ENCODE data around the gene ACVR1B. TPM values are rescaled to one million over a fixed set of nuclear protein-coding genes. Genes with fewer than 3 reads are reported as not detected.

The ACVR1B gene
- polyA plus RNA-seq, 4 donors = 11.6 to 75.8 (median 21.4) TPM

GRCh38 chr12:51907856-51908425, 43.6 kb upstream of the ACVR1B start:
- Histone ChIP-seq H3K27me3 (ENCODE audit: control insufficient read depth in 3 of 3, insufficient read depth in 3 of 3, low read length in 3 of 3) (peaks cover 0 to 14% (median 0%) of the 10 kb centered on the region in 3 donors), H3K9me3 (ENCODE audit: control insufficient read depth in 2 of 2, insufficient read depth in 1 of 2, low read depth in 1 of 2, low read length in 1 of 2) (no peaks in the 10 kb centered on the region), H3K36me3 (ENCODE audit: control insufficient read depth in 3 of 3, insufficient read depth in 2 of 3, low read depth in 1 of 3, low read length in 3 of 3) (peaks cover 0 to 10% (median 0%) of the 10 kb centered on the region in 3 donors), H3K4me3 (ENCODE audit: low read depth in 1 of 3, low read length in 3 of 3) (peak overlapping the region; percentile 54 to 59 (median 56)), H3K4me1 (ENCODE audit: control insufficient read depth in 3 of 3, insufficient read depth in 2 of 3, low read depth in 1 of 3, low read length in 2 of 3) (peaks cover 0 to 30% (median 10%) of the 10 kb centered on the region in 3 donors), H3K27ac (ENCODE audit: low read depth in 1 of 3, low read length in 2 of 3) (peak overlapping the region; percentile 24 to 97 (median 54))
- FAIRE-seq (no peak), DNase-seq (peak in 1 of 2 donors; percentile 30)
- 57 to 83% (median 68%) methylated on average over 5 to 7 of the region's 7 CpGs for WGBS, 3 donors

GRCh38 chr12:51908876-51909592, 42.5 kb upstream of the ACVR1B start:
- FAIRE-seq (no peak), DNase-seq (no peak)
- peak overlapping the region in 1 of 3 donors; percentile 37 for H3K27ac ChIP-seq (ENCODE audit: low read depth in 1 of 3, low read length in 2 of 3)
- no peaks in the 10 kb centered on the region for H3K9me3 ChIP-seq (ENCODE audit: control insufficient read depth in 2 of 2, insufficient read depth in 1 of 2, low read depth in 1 of 2, low read length in 1 of 2)
- H3K4me1 ChIP-seq (ENCODE audit: control insufficient read depth in 3 of 3, insufficient read depth in 2 of 3, low read depth in 1 of 3, low read length in 2 of 3) = peaks cover 0 to 30% (median 10%) of the 10 kb centered on the region in 3 donors
- 60 to 70% (median 62%) methylated on average over 9 of the region's 9 CpGs for WGBS, 3 donors
- peaks cover 0 to 14% (median 0%) of the 10 kb centered on the region in 3 donors for H3K27me3 ChIP-seq (ENCODE audit: control insufficient read depth in 3 of 3, insufficient read depth in 3 of 3, low read length in 3 of 3)
- peaks cover 0 to 10% (median 0%) of the 10 kb centered on the region in 3 donors for H3K36me3 ChIP-seq (ENCODE audit: control insufficient read depth in 3 of 3, insufficient read depth in 2 of 3, low read depth in 1 of 3, low read length in 3 of 3)
- H3K4me3 ChIP-seq (ENCODE audit: low read depth in 1 of 3, low read length in 3 of 3) = no peak overlapping the region

- peak overlapping the region in 1 of 3 donors; percentile 81 for H3K27ac ChIP-seq (ENCODE audit: low read depth in 1 of 3, low read length in 2 of 3)
- H3K4me1 ChIP-seq (ENCODE audit: control insufficient read depth in 3 of 3, insufficient read depth in 2 of 3, low read depth in 1 of 3, low read length in 2 of 3) = peaks cover 0 to 30% (median 10%) of the 10 kb centered on the region in 3 donors
- H3K9me3 ChIP-seq (ENCODE audit: control insufficient read depth in 2 of 2, insufficient read depth in 1 of 2, low read depth in 1 of 2, low read length in 1 of 2) = no peaks in the 10 kb centered on the region
- H3K36me3 ChIP-seq (ENCODE audit: control insufficient read depth in 3 of 3, insufficient read depth in 2 of 3, low read depth in 1 of 3, low read length in 3 of 3) = peaks cover 0 to 15% (median 0%) of the 10 kb centered on the region in 3 donors
- WGBS, 3 donors = 67 to 93% (median 77%) methylated on average over 6 of the region's 6 CpGs
- FAIRE-seq (no peak), DNase-seq (no peak)
- peaks cover 0 to 14% (median 0%) of the 10 kb centered on the region in 3 donors for H3K27me3 ChIP-seq (ENCODE audit: control insufficient read depth in 3 of 3, insufficient read depth in 3 of 3, low read length in 3 of 3)
- no peak overlapping the region for H3K4me3 ChIP-seq (ENCODE audit: low read depth in 1 of 3, low read length in 3 of 3)
Observed at GRCh38 chr12:51910168-51910567, 41.3 kb upstream of the ACVR1B start.

- peaks cover 0 to 14% (median 0%) of the 10 kb centered on the region in 3 donors for H3K27me3 ChIP-seq (ENCODE audit: control insufficient read depth in 3 of 3, insufficient read depth in 3 of 3, low read length in 3 of 3)
- H3K4me1 ChIP-seq (ENCODE audit: control insufficient read depth in 3 of 3, insufficient read depth in 2 of 3, low read depth in 1 of 3, low read length in 2 of 3) = peaks cover 0 to 30% (median 9%) of the 10 kb centered on the region in 3 donors
- no peak overlapping the region for H3K4me3 ChIP-seq (ENCODE audit: low read depth in 1 of 3, low read length in 3 of 3)
- H3K27ac ChIP-seq (ENCODE audit: low read depth in 1 of 3, low read length in 2 of 3) = peak overlapping the region in 2 of 3 donors; percentile 44 to 81
- no peaks in the 10 kb centered on the region for H3K9me3 ChIP-seq (ENCODE audit: control insufficient read depth in 2 of 2, insufficient read depth in 1 of 2, low read depth in 1 of 2, low read length in 1 of 2)
- FAIRE-seq (no peak), DNase-seq (no peak)
- peaks cover 0 to 20% (median 0%) of the 10 kb centered on the region in 3 donors for H3K36me3 ChIP-seq (ENCODE audit: control insufficient read depth in 3 of 3, insufficient read depth in 2 of 3, low read depth in 1 of 3, low read length in 3 of 3)
- 58 to 86% (median 83%) methylated on average over 3 of the region's 3 CpGs for WGBS, 3 donors
Observed at GRCh38 chr12:51910691-51911090, 40.8 kb upstream of the ACVR1B start.

GRCh38 chr12:51911307-51911706, 40.2 kb upstream of the ACVR1B start:
- FAIRE-seq (no peak), DNase-seq (no peak)
- WGBS, 3 donors = 72 to 89% (median 76%) methylated on average over 6 of the region's 6 CpGs
- Histone ChIP-seq H3K4me3 (ENCODE audit: low read depth in 1 of 3, low read length in 3 of 3) (no peak overlapping the region), H3K27me3 (ENCODE audit: control insufficient read depth in 3 of 3, insufficient read depth in 3 of 3, low read length in 3 of 3) (peaks cover 0 to 14% (median 0%) of the 10 kb centered on the region in 3 donors), H3K9me3 (ENCODE audit: control insufficient read depth in 2 of 2, insufficient read depth in 1 of 2, low read depth in 1 of 2, low read length in 1 of 2) (no peaks in the 10 kb centered on the region), H3K36me3 (ENCODE audit: control insufficient read depth in 3 of 3, insufficient read depth in 2 of 3, low read depth in 1 of 3, low read length in 3 of 3) (peaks cover 0 to 26% (median 0%) of the 10 kb centered on the region in 3 donors), H3K4me1 (ENCODE audit: control insufficient read depth in 3 of 3, insufficient read depth in 2 of 3, low read depth in 1 of 3, low read length in 2 of 3) (peaks cover 0 to 25% (median 4%) of the 10 kb centered on the region in 3 donors), H3K27ac (ENCODE audit: low read depth in 1 of 3, low read length in 2 of 3) (peak overlapping the region; percentile 22 to 81 (median 44))

- H3K9me3 ChIP-seq (ENCODE audit: control insufficient read depth in 2 of 2, insufficient read depth in 1 of 2, low read depth in 1 of 2, low read length in 1 of 2) = no peaks in the 10 kb centered on the region
- peaks cover 0 to 27% (median 0%) of the 10 kb centered on the region in 3 donors for H3K36me3 ChIP-seq (ENCODE audit: control insufficient read depth in 3 of 3, insufficient read depth in 2 of 3, low read depth in 1 of 3, low read length in 3 of 3)
- peaks cover 0 to 14% (median 0%) of the 10 kb centered on the region in 3 donors for H3K27me3 ChIP-seq (ENCODE audit: control insufficient read depth in 3 of 3, insufficient read depth in 3 of 3, low read length in 3 of 3)
- WGBS, 3 donors = 47 to 53% (median 50%) methylated on average over 8 of the region's 8 CpGs
- FAIRE-seq (no peak), DNase-seq (peak in 1 of 2 donors; percentile 33)
- peak overlapping the region in 2 of 3 donors; percentile 44 to 81 for H3K27ac ChIP-seq (ENCODE audit: low read depth in 1 of 3, low read length in 2 of 3)
- H3K4me1 ChIP-seq (ENCODE audit: control insufficient read depth in 3 of 3, insufficient read depth in 2 of 3, low read depth in 1 of 3, low read length in 2 of 3) = peaks cover 0 to 20% (median 6%) of the 10 kb centered on the region in 3 donors
- peak overlapping the region in 1 of 3 donors; percentile 24 for H3K4me3 ChIP-seq (ENCODE audit: low read depth in 1 of 3, low read length in 3 of 3)
Observed at GRCh38 chr12:51911788-51912711, 39.4 kb upstream of the ACVR1B start.

- H3K27ac ChIP-seq (ENCODE audit: low read depth in 1 of 3, low read length in 2 of 3) = peak overlapping the region in 1 of 3 donors; percentile 81
- DNase-seq = no peak
- H3K9me3 ChIP-seq (ENCODE audit: control insufficient read depth in 2 of 2, insufficient read depth in 1 of 2, low read depth in 1 of 2, low read length in 1 of 2) = no peaks in the 10 kb centered on the region
- peaks cover 0 to 25% (median 6%) of the 10 kb centered on the region in 3 donors for H3K4me1 ChIP-seq (ENCODE audit: control insufficient read depth in 3 of 3, insufficient read depth in 2 of 3, low read depth in 1 of 3, low read length in 2 of 3)
- no peak for FAIRE-seq
- peaks cover 0 to 6% (median 0%) of the 10 kb centered on the region in 3 donors for H3K27me3 ChIP-seq (ENCODE audit: control insufficient read depth in 3 of 3, insufficient read depth in 3 of 3, low read length in 3 of 3)
- H3K4me3 ChIP-seq (ENCODE audit: low read depth in 1 of 3, low read length in 3 of 3) = no peak overlapping the region
- WGBS, 3 donors = 72 to 83% (median 80%) methylated on average over 25 to 30 of the region's 30 CpGs
- H3K36me3 ChIP-seq (ENCODE audit: control insufficient read depth in 3 of 3, insufficient read depth in 2 of 3, low read depth in 1 of 3, low read length in 3 of 3) = peaks cover 0 to 31% (median 0%) of the 10 kb centered on the region in 3 donors
Observed at GRCh38 chr12:51913071-51914033, 38.1 kb upstream of the ACVR1B start.

Measured in small intestine (tissue), 7 donors.